Eye (tissue), 1 donor: ENCODE results near the gene RC3H1.

Experiments
- DNase-seq: peaks from one replicate; pipeline ENCODE4 v3.0.0-alpha.2; 2015

The RC3H1 gene

GRCh38 chr1:173884701-173885100 lies 137.5 kb downstream of the RC3H1 start:
- no peak for DNase-seq
